Gastrocnemius medialis (tissue), 4 donors: ENCODE data around the gene SLCO1A2. TPM values are rescaled to one million over a fixed set of nuclear protein-coding genes. Genes with fewer than 3 reads are reported as not detected.

ENCODE experiments used
- ATAC-seq, 2 donors: fragments of 150-250 bp; one replicate each; pipeline ENCODE4 v1.9.1; 2016
- DNase-seq, 2 donors: peaks; one replicate each; pipeline ENCODE4 v3.0.0-alpha.2; 2019
- H3K27ac ChIP-seq, 4 donors: fragments of 200-600 bp; sonication (generic); 1 replicate in 1 of 4; 2 replicates in 3 of 4; pipeline ENCODE4 v1.5.1; 2016 to 2018; ENCODE audit warnings: mild to moderate bottlenecking in 2 of 4, moderate library complexity in 1 of 4
- H3K27me3 ChIP-seq, 3 donors: fragments of 200-600 bp; sonication (generic) in 2 of 3; 1 replicate in 1 of 3; 2 replicates in 2 of 3; pipeline versions ENCODE4 v1.5.1 to v1.6.0; 2016 to 2019; ENCODE audit warnings: mild to moderate bottlenecking in 1 of 3, moderate library complexity in 1 of 3
- H3K36me3 ChIP-seq, 2 donors: fragments of 200-600 bp; sonication (generic) in 1 of 2; one replicate each; pipeline ENCODE4 v1.5.1; 2017 to 2018
- H3K4me1 ChIP-seq, 2 donors: fragments of 200-600 bp; sonication (generic) in 1 of 2; one replicate each; pipeline ENCODE4 v1.5.1; 2016 to 2017; ENCODE audit warnings: mild to moderate bottlenecking in 2 of 2
- H3K4me3 ChIP-seq, 4 donors: fragments of 200-600 bp; sonication (generic) in 3 of 4; 1 replicate in 1 of 4; 2 replicates in 3 of 4; pipeline ENCODE4 v1.5.1; 2016 to 2019; ENCODE audit warnings: mild to moderate bottlenecking in 2 of 4
- H3K9me3 ChIP-seq, 3 donors: fragments of 200-600 bp; sonication (generic) in 2 of 3; 1 replicate in 1 of 3; 2 replicates in 2 of 3; pipeline ENCODE4 v1.5.1; 2016 to 2019
- CTCF ChIP-seq, 5 experiments: fragments of 450-650 bp in 3 of 5; fragments of 200-600 bp in 2 of 5; sonication (generic) in 2 of 5; IDR thresholded peaks in 4 of 5; conservative IDR thresholded peaks in 1 of 5; 1 replicate in 4 of 5; 2 replicates in 1 of 5; pipeline ENCODE4 v1.5.1; 2016 to 2019; ENCODE audit warnings: antibody characterized with exemption in 5 of 5, mild to moderate bottlenecking in 3 of 5, moderate library complexity in 3 of 5
- POLR2A ChIP-seq, 2 donors: fragments of 450-650 bp; IDR thresholded peaks; one replicate each; pipeline ENCODE4 v1.6.1; 2017; ENCODE audit warnings: antibody characterized with exemption in 2 of 2, mild to moderate bottlenecking in 2 of 2, moderate library complexity in 2 of 2
- in situ Hi-C, 4 donors: fragments of 200-750 bp; cut with MboI; loops; one replicate each; pipeline versions ENCODE4 v1.15.0 to v1.8.0; 2017; ENCODE audit warnings: low sequenced_read_pairs in 4 of 4
- intact Hi-C: fragments of 100-400 bp; cut with DNase I; formaldehyde crosslinking; loops from one replicate; pipeline ENCODE4 v1.15.1; 2023; ENCODE audit warnings: low total_unique reads
- total RNA-seq, 4 donors: library from RNA; depleted of rRNA; stranded (reverse); fragments of >200 nt; gene quantifications; one replicate each; pipeline versions ENCODE4 v1.1.0 to v1.2.3, GENCODE V29; 2016

SLCO1A2 gene
- total RNA-seq, 4 donors from 2014 or later = not detected

DNA sequence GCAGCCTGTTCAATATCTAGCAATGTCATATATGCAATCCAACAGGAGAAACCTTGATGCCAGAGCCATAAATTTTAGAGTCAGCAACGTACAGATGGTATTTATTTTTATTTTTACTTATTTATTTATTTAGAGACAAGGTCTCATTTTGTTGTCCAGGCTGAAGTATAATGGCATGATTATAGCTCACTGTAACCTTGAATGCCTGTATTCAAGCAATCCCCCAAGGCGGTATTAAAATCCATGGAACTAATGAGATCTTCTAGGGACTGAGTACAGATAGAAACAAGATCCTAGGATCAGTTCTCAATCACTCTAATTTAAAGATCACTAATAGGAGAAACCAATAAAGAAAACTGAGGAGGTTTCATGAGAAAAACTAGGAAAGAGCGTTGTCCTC lies 114.5 kb downstream of the SLCO1A2 start:
- Histone ChIP-seq H3K4me3 (no peak overlapping the region), H3K36me3 (no peaks in the 10 kb centered on the region), H3K27me3 (no peaks in the 10 kb centered on the region), H3K27ac (no peak overlapping the region), H3K9me3 (no peaks in the 10 kb centered on the region), H3K4me1 (no peaks in the 10 kb centered on the region)
- TF ChIP-seq POLR2A (IDR thresholded peaks at IDR 0.05) = no peak
- no peak for TF ChIP-seq CTCF (IDR thresholded peaks at IDR 0.05 in 4 of 5, conservative IDR thresholded peaks at IDR 0.05 in 1 of 5)
- DNase-seq = no peak
- ATAC-seq = no peak
- intact Hi-C loops = no loop called here
- in situ Hi-C loops = no loop called here

DNA sequence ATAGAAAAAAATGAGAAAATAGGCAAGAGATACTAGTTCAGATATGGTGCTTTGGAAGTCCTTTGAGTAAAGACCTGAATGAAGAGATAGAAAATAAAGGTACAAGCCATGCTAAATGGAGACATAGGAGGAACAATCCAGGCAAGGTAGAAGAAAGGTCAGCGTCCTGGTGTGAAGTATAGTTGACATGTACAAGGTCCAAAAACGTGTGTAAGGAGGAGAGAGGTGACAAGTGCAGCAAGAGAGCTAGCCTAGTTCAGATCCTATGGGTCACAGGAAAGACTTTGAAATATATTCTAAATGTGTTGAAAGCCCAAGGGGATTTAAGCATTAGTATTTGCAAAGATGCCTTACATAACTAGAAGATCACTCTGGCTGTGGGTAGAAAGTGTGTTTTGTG lies 115.5 kb downstream of the SLCO1A2 start:
- H3K9me3 ChIP-seq = no peaks in the 10 kb centered on the region
- H3K27me3 ChIP-seq = no peaks in the 10 kb centered on the region
- no peak for TF ChIP-seq POLR2A (IDR thresholded peaks at IDR 0.05)
- TF ChIP-seq CTCF (IDR thresholded peaks at IDR 0.05 in 4 of 5, conservative IDR thresholded peaks at IDR 0.05 in 1 of 5) = no peak
- no peak overlapping the region for H3K27ac ChIP-seq
- H3K36me3 ChIP-seq = no peaks in the 10 kb centered on the region
- no peak for ATAC-seq
- intact Hi-C loops (no loop called here), in situ Hi-C loops (no loop called here)
- DNase-seq = no peak
- no peaks in the 10 kb centered on the region for H3K4me1 ChIP-seq
- H3K4me3 ChIP-seq = no peak overlapping the region

Other genes starting within 250 kb of the SLCO1A2 start
- gene SLCO1B1, start 203.7 kb downstream of the SLCO1A2 start, total RNA-seq = under 1 TPM in 2 of 4 donors, not detected in 2; 0.16 to 0.47 TPM
- gene IAPP, start 38.0 kb upstream of the SLCO1A2 start, total RNA-seq = not detected
- 10 to 100 TPM; 19.7 to 23.3 (median 22.1) TPM for gene PYROXD1, start 102.7 kb upstream of the SLCO1A2 start, total RNA-seq
- gene RECQL, start 166.7 kb upstream of the SLCO1A2 start, total RNA-seq = 10 to 100 TPM; 14.0 to 32.5 (median 22.3) TPM
- gene GOLT1B, start 166.9 kb upstream of the SLCO1A2 start, total RNA-seq = 10 to 100 TPM; 14.7 to 34.3 (median 27.0) TPM
- gene SPX, start 191.4 kb upstream of the SLCO1A2 start, total RNA-seq = 1 to 10 TPM in 2 of 4 donors, under 1 TPM in 1, not detected in 1; 0.73 to 3.1 (median 2.4) TPM